GM19468 (cell line): ENCODE data around the gene CXorf58.
A peak's percentile ranks its signal among the peaks of the same experiment; 100 is the strongest.

Experiments used
- ATAC-seq: cut with Tn5 transposase; IDR thresholded peaks from one replicate; pipeline ENCODE4 v1.9.1; 2021; ENCODE audit warnings: mild to moderate bottlenecking, moderate library complexity, moderate number of reproducible peaks; ENCODE audit not compliant: unreplicated experiment; ENCODE audit errors: extremely low read depth

The CXorf58 gene

GRCh38 chrX:23898412-23898959, 9.3 kb upstream of the CXorf58 start:
- no peak for ATAC-seq

- ATAC-seq: no peak
These were observed 7.5 kb upstream of the CXorf58 start for GRCh38 chrX:23900220-23900797.

- ATAC-seq: no peak
These were observed 6.7 kb upstream of the CXorf58 start for GRCh38 chrX:23901060-23901459.

- peak; percentile 28 for ATAC-seq
These were observed 6.0 kb upstream of the CXorf58 start for GRCh38 chrX:23901805-23902204.

GRCh38 chrX:23902419-23902818, 5.4 kb upstream of the CXorf58 start:
- ATAC-seq: no peak

GRCh38 chrX:23904096-23904495, 3.7 kb upstream of the CXorf58 start:
- ATAC-seq: no peak

- no peak for ATAC-seq
These were observed 702 bp upstream of the CXorf58 start for GRCh38 chrX:23907111-23907497.

GRCh38 chrX:23908219-23909004, 606 bp downstream of the CXorf58 start:
- ATAC-seq: no peak

- ATAC-seq: no peak
These were observed 3.5 kb downstream of the CXorf58 start for GRCh38 chrX:23911126-23911835.

GRCh38 chrX:23919148-23919547, 11.3 kb downstream of the CXorf58 start:
- ATAC-seq: no peak

GRCh38 chrX:23919706-23920320, 12.0 kb downstream of the CXorf58 start:
- ATAC-seq: no peak

- no peak for ATAC-seq
These were observed 18.2 kb downstream of the CXorf58 start for GRCh38 chrX:23926015-23926414.

GRCh38 chrX:23930894-23931604, 23.2 kb downstream of the CXorf58 start:
- no peak for ATAC-seq

GRCh38 chrX:23932046-23932445, 24.2 kb downstream of the CXorf58 start:
- no peak for ATAC-seq

- ATAC-seq: no peak
These were observed 27.3 kb downstream of the CXorf58 start for GRCh38 chrX:23935106-23935505.

GRCh38 chrX:23936180-23936579, 28.4 kb downstream of the CXorf58 start:
- ATAC-seq: no peak

- ATAC-seq: no peak
These were observed 29.3 kb downstream of the CXorf58 start for GRCh38 chrX:23937100-23937499.

GRCh38 chrX:23938690-23939089, 30.9 kb downstream of the CXorf58 start:
- ATAC-seq: no peak

- ATAC-seq: no peak
These were observed 31.4 kb downstream of the CXorf58 start for GRCh38 chrX:23939203-23939602.

GRCh38 chrX:23944234-23944633, 36.4 kb downstream of the CXorf58 start:
- no peak for ATAC-seq
